HG03442 (cell line): ENCODE data around the gene ZNF473.

Experiments used
- ATAC-seq: cut with Tn5 transposase; IDR thresholded peaks from one replicate; pipeline ENCODE4 v1.9.1; 2021; ENCODE audit warnings: mild to moderate bottlenecking, moderate library complexity; ENCODE audit not compliant: unreplicated experiment

ZNF473 gene

GRCh38 chr19:50003254-50003788, 22.5 kb upstream of the ZNF473 start:
- ATAC-seq = no peak

- ATAC-seq = no peak
Observed at GRCh38 chr19:50003810-50004419, 21.9 kb upstream of the ZNF473 start.

- no peak for ATAC-seq
Observed at GRCh38 chr19:50005428-50005827, 20.4 kb upstream of the ZNF473 start.

- no peak for ATAC-seq
Observed at GRCh38 chr19:50007170-50007569, 18.6 kb upstream of the ZNF473 start.

GRCh38 chr19:50007947-50008346, 17.9 kb upstream of the ZNF473 start:
- no peak for ATAC-seq

- ATAC-seq = no peak
Observed at GRCh38 chr19:50008532-50008931, 17.3 kb upstream of the ZNF473 start.

GRCh38 chr19:50016225-50016807, 9.5 kb upstream of the ZNF473 start:
- no peak for ATAC-seq

GRCh38 chr19:50020481-50020880, 5.3 kb upstream of the ZNF473 start:
- no peak for ATAC-seq

- ATAC-seq = no peak
Observed at GRCh38 chr19:50022823-50023222, 3.0 kb upstream of the ZNF473 start.

GRCh38 chr19:50024719-50025021, 1.1 kb upstream of the ZNF473 start:
- peak; percentile 2 for ATAC-seq

GRCh38 chr19:50025022-50025793, 597 bp upstream of the ZNF473 start, which contains the start of gene VRK3:
Gene VRK3, minus strand, starts transcription at chr19:50025372. Its CDS starts 9,210 bp downstream, at chr19:50016162.
- ATAC-seq = peak; percentile 86

- ATAC-seq = no peak
Observed at GRCh38 chr19:50026550-50026906, 723 bp downstream of the ZNF473 start.

GRCh38 chr19:50030225-50030624, 4.4 kb downstream of the ZNF473 start:
- ATAC-seq = no peak

GRCh38 chr19:50030937-50031336, 5.1 kb downstream of the ZNF473 start:
- no peak for ATAC-seq

GRCh38 chr19:50036908-50037307, 11.1 kb downstream of the ZNF473 start:
- ATAC-seq = no peak

GRCh38 chr19:50039968-50040367, 14.2 kb downstream of the ZNF473 start:
- ATAC-seq = no peak

- ATAC-seq = no peak
Observed at GRCh38 chr19:50040967-50041366, 15.2 kb downstream of the ZNF473 start.

- no peak for ATAC-seq
Observed at GRCh38 chr19:50042363-50043024, 16.7 kb downstream of the ZNF473 start.

- no peak for ATAC-seq
Observed at GRCh38 chr19:50043967-50044366, 18.2 kb downstream of the ZNF473 start.

GRCh38 chr19:50044922-50045321, 19.1 kb downstream of the ZNF473 start:
- no peak for ATAC-seq

- no peak for ATAC-seq
Observed at GRCh38 chr19:50046649-50047503, 21.1 kb downstream of the ZNF473 start.
